Measurements from ENCODE around the gene EVI2A. TPM values are rescaled to one million over a fixed set of nuclear protein-coding genes. Genes with fewer than 3 reads are reported as not detected.

The EVI2A gene
- total RNA-seq (2022; extraction: Qiagen RNA extraction; ENCODE audit: low read depth), result not detected in 5 replicates

GRCh38 chr17:31321481-31321880, at the start of gene EVI2A:
Gene EVI2A (minus strand): TSS chr17:31321622. CDS start chr17:31319013, 2,609 bp downstream.

DNA sequence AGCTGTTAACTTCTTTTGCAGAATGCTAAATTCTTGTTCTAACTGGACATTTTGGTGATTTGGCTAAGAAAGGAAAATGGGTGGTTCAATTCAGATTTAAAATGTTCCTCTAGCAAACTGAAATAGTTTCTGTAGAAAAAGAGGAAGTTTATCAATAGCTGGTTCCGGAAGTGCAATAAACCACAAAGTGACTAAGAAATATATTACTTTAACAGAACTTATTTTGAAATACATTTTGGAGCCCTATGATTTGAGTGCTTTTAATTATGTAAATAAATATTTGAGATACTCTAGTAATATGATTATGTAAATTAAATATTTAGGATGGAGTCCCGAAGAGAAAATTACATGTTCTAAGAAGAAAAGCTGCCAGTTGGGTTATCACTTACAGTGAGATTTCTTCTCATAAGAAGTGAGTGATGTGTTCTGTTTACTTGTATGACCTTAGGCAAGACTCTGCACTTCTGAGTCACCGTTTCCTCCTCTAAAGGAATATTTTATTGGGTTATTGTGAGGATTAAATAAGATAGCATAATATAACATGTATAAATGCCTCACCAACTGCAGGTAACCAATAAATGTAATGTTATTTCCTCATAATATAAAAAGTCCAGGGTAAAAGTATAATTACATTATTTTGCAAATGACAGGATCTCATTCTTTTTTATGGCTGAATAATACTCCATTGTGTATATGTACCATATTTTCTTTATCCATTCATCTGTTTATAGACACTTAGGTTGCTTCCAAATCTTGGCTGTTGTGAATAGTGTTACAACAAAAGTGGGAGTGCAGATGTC, 7.2 kb downstream of the EVI2A start, which contains the start of gene EVI2B:
Gene EVI2B (minus strand): TSS at position 73 of the 800 bp plus-strand sequence. CDS start 8,445 bp downstream, outside the sequence.

DNA sequence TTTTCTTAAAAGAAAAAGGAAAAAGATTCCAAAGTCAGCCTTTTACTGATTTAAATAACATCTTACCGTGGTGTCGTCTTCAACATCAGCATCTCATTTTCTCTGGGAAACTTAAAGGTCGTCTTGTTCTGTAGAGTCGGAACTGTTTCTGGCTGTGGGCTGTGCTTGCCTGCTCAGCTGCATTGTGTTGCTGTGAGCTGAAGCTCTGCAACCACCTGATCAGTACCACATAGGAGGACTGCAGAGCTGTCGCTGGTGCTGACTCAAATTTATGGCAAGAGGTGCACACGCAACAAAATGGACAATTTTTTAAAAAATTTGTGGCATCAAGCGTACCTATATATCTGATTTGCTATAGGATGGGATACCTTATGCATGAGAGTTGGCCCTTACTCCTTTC, 24.3 kb downstream of the EVI2A start, which contains the start of gene OMG:
Gene OMG (minus strand): TSS at position 150 of the 400 bp plus-strand sequence. CDS start 908 bp downstream, outside the sequence.

Other genes with a start within 250 kb of the EVI2A start
- gene NF1, start 226.6 kb downstream of the EVI2A start, total RNA-seq (2022; extraction: Qiagen RNA extraction; ENCODE audit: low read depth), result 9.7 to 20.9 TPM (median 20.5 TPM) in 5 replicates
- not detected in 5 replicates for gene OMG, start 24.4 kb downstream of the EVI2A start, total RNA-seq (2022; extraction: Qiagen RNA extraction; ENCODE audit: low read depth)
- gene EVI2B, start 7.6 kb downstream of the EVI2A start, total RNA-seq (2022; extraction: Qiagen RNA extraction; ENCODE audit: low read depth), result 0.09 to 0.15 TPM (median 0.10 TPM) in 3 of 5 replicates, not detected in the others
- gene RAB11FIP4, start 70.1 kb upstream of the EVI2A start, total RNA-seq (2022; extraction: Qiagen RNA extraction; ENCODE audit: low read depth), result 1.3 to 2.1 TPM (median 1.8 TPM) in 5 replicates